HEK293 (cell line): ENCODE results near the gene KLF13.
A peak's percentile ranks its signal among the peaks of the same experiment; 100 is the strongest.

Experiments used
- CTCF ChIA-PET: fragments of 350-600 bp; formaldehyde crosslinking; extraction: SDS; loops from one replicate; lab custom pipeline; 2021; ENCODE audit warnings: antibody characterized with exemption; lab: Yijun Ruan, JAX
- POLR2A ChIA-PET: fragments of 300-600 bp; formaldehyde crosslinking; extraction: SDS; loops from one replicate; lab custom pipeline; 2020; ENCODE audit warnings: antibody characterized with exemption, inconsistent platforms; lab: Yijun Ruan, JAX
- H3K27ac ChIP-seq: fragments of 200-500 bp; sonication (Bioruptor generic); 2 replicates; pipeline ENCODE4 v1.5.1; 2014; ENCODE audit warnings: low read depth, low read length, control low read depth, inconsistent platforms; ENCODE audit errors: extremely low read depth
- H3K36me3 ChIP-seq, 2 experiments: fragments of 200-500 bp in 1 of 2; sonication (Bioruptor generic) in 1 of 2; 1 replicate in 1 of 2; 2 replicates in 1 of 2; pipeline ENCODE4 v1.5.1; 2014 to 2017; ENCODE audit warnings: inconsistent platforms in 2 of 2, low read length in 2 of 2; ENCODE audit not compliant: control insufficient read depth in 2 of 2, insufficient read depth in 1 of 2
- H3K4me1 ChIP-seq: fragments of 200-500 bp; sonication (Bioruptor generic); 2 replicates; pipeline ENCODE4 v1.5.1; 2014; ENCODE audit warnings: mild to moderate bottlenecking, low read length, inconsistent platforms; ENCODE audit not compliant: control insufficient read depth, insufficient read depth
- H3K4me3 ChIP-seq: 2 replicates; pipeline ENCODE4 v1.5.1; 2011; ENCODE audit warnings: low read depth, mild to moderate bottlenecking, control low read depth, low read length, moderate library complexity
- H3K9me3 ChIP-seq: fragments of 200-500 bp; sonication (Bioruptor generic); 2 replicates; pipeline ENCODE4 v1.5.1; 2014; ENCODE audit warnings: low read depth, low read length, inconsistent platforms; ENCODE audit not compliant: control insufficient read depth, insufficient read depth
- GLIS1 ChIP-seq: fragments of 450-650 bp; formaldehyde crosslinking; IDR thresholded peaks from 2 replicates; pipeline ENCODE4 v1.5.1; 2016; ENCODE audit warnings: missing biosample characterization, missing genetic modification characterization
- KLF16 ChIP-seq: fragments of 450-650 bp; formaldehyde crosslinking; IDR thresholded peaks from 2 replicates; pipeline ENCODE4 v1.5.1; 2017; ENCODE audit warnings: missing biosample characterization, missing genetic modification characterization
- TSHZ1 ChIP-seq: fragments of 450-650 bp; formaldehyde crosslinking; IDR thresholded peaks from 2 replicates; pipeline ENCODE4 v1.5.1; 2016; ENCODE audit warnings: missing biosample characterization, missing genetic modification characterization, borderline replicate concordance
- ZBTB11 ChIP-seq: fragments of 450-650 bp; formaldehyde crosslinking; conservative IDR thresholded peaks from 2 replicates; pipeline ENCODE4 v1.5.1; 2016; ENCODE audit warnings: low read depth, missing biosample characterization, missing genetic modification characterization
- ZBTB17 ChIP-seq: fragments of 450-650 bp; formaldehyde crosslinking; IDR thresholded peaks from 2 replicates; pipeline ENCODE4 v1.5.1; 2016; ENCODE audit warnings: missing biosample characterization, missing genetic modification characterization
- ZFHX2 ChIP-seq: fragments of 450-650 bp; formaldehyde crosslinking; conservative IDR thresholded peaks from 2 replicates; pipeline ENCODE4 v1.5.1; 2016; ENCODE audit warnings: missing biosample characterization, missing genetic modification characterization
- ZIC2 ChIP-seq: fragments of 450-650 bp; formaldehyde crosslinking; IDR thresholded peaks from 2 replicates; pipeline ENCODE4 v1.5.1; 2016; ENCODE audit warnings: missing biosample characterization, missing genetic modification characterization
- ZNF214 ChIP-seq: fragments of 450-650 bp; formaldehyde crosslinking; IDR thresholded peaks from 2 replicates; pipeline ENCODE4 v1.5.1; 2017; ENCODE audit warnings: missing biosample characterization, mild to moderate bottlenecking, missing genetic modification characterization, borderline replicate concordance
- ZNF341 ChIP-seq: fragments of 450-650 bp; formaldehyde crosslinking; IDR thresholded peaks from 2 replicates; pipeline ENCODE4; 2016; ENCODE audit warnings: low read depth, missing biosample characterization, missing genetic modification characterization
- ZNF518A ChIP-seq: fragments of 450-650 bp; formaldehyde crosslinking; conservative IDR thresholded peaks from 2 replicates; pipeline ENCODE4 v1.5.1; 2016; ENCODE audit warnings: low read depth, missing biosample characterization, missing genetic modification characterization
- ZNF580 ChIP-seq: fragments of 450-650 bp; formaldehyde crosslinking; IDR thresholded peaks from 2 replicates; pipeline ENCODE4 v1.5.1; 2016; ENCODE audit warnings: missing biosample characterization, missing genetic modification characterization
- ZNF830 ChIP-seq: fragments of 450-650 bp; IDR thresholded peaks from 2 replicates; pipeline ENCODE4 v1.5.0; 2018; ENCODE audit warnings: missing biosample characterization, missing genetic modification characterization, low read depth, mild to moderate bottlenecking, moderate library complexity
- ZNF843 ChIP-seq: fragments of 450-650 bp; formaldehyde crosslinking; IDR thresholded peaks from 2 replicates; pipeline ENCODE4 v1.5.1; 2016; ENCODE audit warnings: missing biosample characterization, missing genetic modification characterization

KLF13 gene

GRCh38 chr15:31360158-31360561, 33.5 kb downstream of the KLF13 start (continued):
- no peak for TF ChIP-seq ZNF518A
- TF ChIP-seq TSHZ1 (tag by site-specific recombination), result no peak
- TF ChIP-seq, all 188 proteins: peak for 0

GRCh38 chr15:31360843-31361763, 34.5 kb downstream of the KLF13 start:
- Histone ChIP-seq H3K36me3 (no peaks in the 10 kb centered on the region), H3K4me1 (no peaks in the 10 kb centered on the region), H3K9me3 (no peaks in the 10 kb centered on the region), H3K4me3 (no peak overlapping the region), H3K27ac (no peak overlapping the region)
- TF ChIP-seq GLIS1 (tag by site-specific recombination) (peak; percentile 37), ZNF830 (tag by site-specific recombination) (no peak), ZFHX2 (tag by site-specific recombination) (peak; percentile 41; the same call in 1 of the 2 replicates), ZIC2 (tag by site-specific recombination) (peak; percentile 81), ZNF214 (tag by site-specific recombination) (no peak), KLF16 (tag by site-specific recombination) (no peak)
- POLR2A ChIA-PET, result no interaction called here
- CTCF ChIA-PET, result interaction anchor here (0.6 kb wide), 1 partner anchor 126 kb away, joined by 3 read pairs; no protein-coding TSS in a partner anchor

GRCh38 chr15:31361764-31362515, 35.3 kb downstream of the KLF13 start:
- POLR2A ChIA-PET, result no interaction called here
- Histone ChIP-seq H3K9me3 (no peaks in the 10 kb centered on the region), H3K4me3 (no peak overlapping the region), H3K36me3 (no peaks in the 10 kb centered on the region), H3K4me1 (no peaks in the 10 kb centered on the region), H3K27ac (no peak overlapping the region)
- CTCF ChIA-PET, result interaction anchor here (0.6 kb wide), 1 partner anchor 125 kb away, joined by 3 read pairs; no protein-coding TSS in a partner anchor
- no peak for TF ChIP-seq ZBTB17
- peak; percentile 55 for TF ChIP-seq ZNF341
- TF ChIP-seq ZBTB11 (tag by site-specific recombination), result peak; percentile 86
- peak; percentile 66; the same call in 1 of the 2 replicates for TF ChIP-seq ZNF580
- no peak for TF ChIP-seq ZNF843 (tag by site-specific recombination)
